ENCODE measurements around the gene GJB1. TPM values are rescaled to one million over a fixed set of nuclear protein-coding genes. Genes with fewer than 3 reads are reported as not detected.

GJB1 gene
- total RNA-seq, 1 experiment from 2014 or later, result 1.1 TPM

GRCh38 chrX:71227370-71228062 is 4.5 kb downstream of the GJB1 start:
- H3K4me3 ChIP-seq, result no peak overlapping the region
- no peaks in the 10 kb centered on the region for H3K27me3 ChIP-seq
- no peaks in the 10 kb centered on the region for H3K36me3 ChIP-seq
- H3K9me3 ChIP-seq (replicated peaks), result no peaks in the 10 kb centered on the region
- no peak overlapping the region for H3K27ac ChIP-seq
- no peak for DNase-seq
- peaks cover 8% of the 10 kb centered on the region; the same call in 1 of the 2 replicates for H3K4me1 ChIP-seq

DNA sequence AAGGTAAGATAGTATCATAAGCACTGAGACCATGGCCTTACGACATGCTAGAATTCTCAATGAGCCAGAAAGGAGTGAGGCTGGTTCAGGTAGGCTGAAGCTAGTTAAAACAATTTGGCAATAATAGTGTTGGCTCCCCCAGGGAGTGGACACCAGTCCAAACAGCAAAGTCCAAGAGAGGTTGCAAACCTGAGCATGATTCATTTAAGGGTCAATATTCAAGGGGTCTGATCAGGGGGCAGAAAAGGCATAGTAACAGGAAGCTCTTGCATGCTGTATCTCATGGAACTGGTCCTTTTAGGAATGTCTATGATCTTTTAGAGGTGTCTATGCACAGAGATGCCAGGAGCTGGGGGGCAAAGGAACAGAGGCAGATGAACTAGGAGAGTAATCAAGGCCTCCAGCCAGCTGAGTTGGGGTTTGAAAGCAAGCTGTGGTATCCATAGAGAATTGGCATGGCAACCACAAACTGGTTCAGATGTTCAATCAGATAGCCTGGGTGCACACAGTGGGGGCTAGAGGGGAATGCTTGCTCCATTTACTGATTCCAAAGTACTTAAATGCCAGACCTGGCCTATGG is 5.1 kb downstream of the GJB1 start:
- Histone ChIP-seq H3K27me3 (no peaks in the 10 kb centered on the region), H3K4me3 (no peak overlapping the region), H3K36me3 (no peaks in the 10 kb centered on the region), H3K4me1 (peaks cover 2% of the 10 kb centered on the region; the same call in 1 of the 2 replicates), H3K27ac (no peak overlapping the region), H3K9me3 (replicated peaks) (no peaks in the 10 kb centered on the region)
- no peak for DNase-seq

- Histone ChIP-seq H3K9me3 (replicated peaks) (no peaks in the 10 kb centered on the region), H3K27ac (no peak overlapping the region), H3K4me3 (no peak overlapping the region), H3K4me1 (no peaks in the 10 kb centered on the region), H3K36me3 (peaks cover 3% of the 10 kb centered on the region), H3K27me3 (no peaks in the 10 kb centered on the region)
- no peak for DNase-seq
Measured at GRCh38 chrX:71235482-71235881, 12.5 kb downstream of the GJB1 start.

GRCh38 chrX:71236836-71237235 is 13.8 kb downstream of the GJB1 start:
- H3K27ac ChIP-seq, result no peak overlapping the region
- H3K4me1 ChIP-seq, result no peaks in the 10 kb centered on the region
- no peak for DNase-seq
- H3K4me3 ChIP-seq, result no peak overlapping the region
- peaks cover 5% of the 10 kb centered on the region for H3K36me3 ChIP-seq
- H3K9me3 ChIP-seq (replicated peaks), result no peaks in the 10 kb centered on the region
- H3K27me3 ChIP-seq, result no peaks in the 10 kb centered on the region

- H3K36me3 ChIP-seq, result peaks cover 33% of the 10 kb centered on the region
- H3K27ac ChIP-seq, result no peak overlapping the region
- no peak overlapping the region for H3K4me3 ChIP-seq
- no peaks in the 10 kb centered on the region for H3K4me1 ChIP-seq
- no peaks in the 10 kb centered on the region for H3K27me3 ChIP-seq
- H3K9me3 ChIP-seq (replicated peaks), result no peaks in the 10 kb centered on the region
- no peak for DNase-seq
Measured at GRCh38 chrX:71239781-71240180, 16.8 kb downstream of the GJB1 start.

GRCh38 chrX:71241301-71241700 is 18.3 kb downstream of the GJB1 start:
- no peaks in the 10 kb centered on the region for H3K4me1 ChIP-seq
- no peak for DNase-seq
- H3K9me3 ChIP-seq (replicated peaks), result no peaks in the 10 kb centered on the region
- H3K27ac ChIP-seq, result no peak overlapping the region
- H3K4me3 ChIP-seq, result no peak overlapping the region
- no peaks in the 10 kb centered on the region for H3K27me3 ChIP-seq
- H3K36me3 ChIP-seq, result peaks cover 45% of the 10 kb centered on the region

DNA sequence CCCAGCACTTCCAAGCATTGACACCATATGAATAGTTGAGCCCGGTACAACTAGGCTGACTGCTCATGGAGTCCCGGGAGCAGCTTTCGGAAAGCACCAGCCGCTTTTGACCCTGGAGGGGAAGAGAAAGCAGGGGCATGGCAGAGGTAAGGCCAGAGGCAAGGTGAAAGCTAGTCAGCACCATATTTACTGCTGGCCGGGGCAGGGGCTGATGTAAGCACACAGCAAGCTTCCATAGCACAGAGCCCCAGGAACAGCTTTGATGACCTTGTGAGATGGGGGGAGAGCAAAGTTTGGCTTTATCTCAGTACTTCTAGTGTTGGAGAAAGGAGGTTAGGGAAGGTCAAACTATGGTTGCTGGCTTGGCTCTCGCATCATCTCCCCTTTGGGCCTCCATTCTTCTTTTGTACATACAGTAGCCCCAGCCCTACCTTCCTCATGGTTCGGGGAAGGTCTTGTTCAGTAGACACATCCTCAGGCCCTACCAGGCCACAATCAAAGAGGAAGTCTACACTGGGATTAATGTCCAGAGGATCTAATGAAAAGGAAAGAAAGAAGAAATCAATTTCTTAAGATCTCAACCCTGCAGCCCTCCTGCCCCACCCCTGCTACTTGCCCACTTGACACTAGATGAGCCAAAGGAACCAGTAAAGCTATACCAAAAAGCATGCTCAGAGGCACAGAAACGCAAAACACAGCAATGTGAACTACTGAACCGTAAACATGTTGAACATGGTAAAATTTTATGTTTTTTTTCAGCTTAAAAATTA is 21.5 kb downstream of the GJB1 start:
- Histone ChIP-seq H3K4me1 (no peaks in the 10 kb centered on the region), H3K36me3 (peaks cover 64% of the 10 kb centered on the region)
- DNase-seq, result no peak

GRCh38 chrX:71245159-71245558 is 22.1 kb downstream of the GJB1 start:
- no peaks in the 10 kb centered on the region for H3K27me3 ChIP-seq
- H3K4me1 ChIP-seq, result no peaks in the 10 kb centered on the region
- no peak for DNase-seq
- H3K36me3 ChIP-seq, result peaks cover 67% of the 10 kb centered on the region
- H3K4me3 ChIP-seq, result no peak overlapping the region
- no peaks in the 10 kb centered on the region for H3K9me3 ChIP-seq (replicated peaks)
- no peak overlapping the region for H3K27ac ChIP-seq

More for the DNA sequence above, 21.5 kb downstream of the GJB1 start:
- H3K4me3 ChIP-seq, result no peak overlapping the region
- no peaks in the 10 kb centered on the region for H3K9me3 ChIP-seq (replicated peaks)
- H3K27me3 ChIP-seq, result no peaks in the 10 kb centered on the region
- no peak overlapping the region for H3K27ac ChIP-seq

GRCh38 chrX:71250841-71251240 is 27.8 kb downstream of the GJB1 start:
- Histone ChIP-seq H3K4me1 (no peaks in the 10 kb centered on the region), H3K27ac (no peak overlapping the region), H3K27me3 (no peaks in the 10 kb centered on the region), H3K9me3 (replicated peaks) (no peaks in the 10 kb centered on the region), H3K4me3 (no peak overlapping the region), H3K36me3 (peaks cover 28% of the 10 kb centered on the region)
- no peak for DNase-seq

- Histone ChIP-seq H3K4me1 (no peaks in the 10 kb centered on the region), H3K4me3 (no peak overlapping the region), H3K9me3 (replicated peaks) (no peaks in the 10 kb centered on the region), H3K27me3 (no peaks in the 10 kb centered on the region), H3K36me3 (peaks cover 25% of the 10 kb centered on the region), H3K27ac (no peak overlapping the region)
- DNase-seq, result no peak
Measured at GRCh38 chrX:71251466-71251973, 28.5 kb downstream of the GJB1 start.

DNA sequence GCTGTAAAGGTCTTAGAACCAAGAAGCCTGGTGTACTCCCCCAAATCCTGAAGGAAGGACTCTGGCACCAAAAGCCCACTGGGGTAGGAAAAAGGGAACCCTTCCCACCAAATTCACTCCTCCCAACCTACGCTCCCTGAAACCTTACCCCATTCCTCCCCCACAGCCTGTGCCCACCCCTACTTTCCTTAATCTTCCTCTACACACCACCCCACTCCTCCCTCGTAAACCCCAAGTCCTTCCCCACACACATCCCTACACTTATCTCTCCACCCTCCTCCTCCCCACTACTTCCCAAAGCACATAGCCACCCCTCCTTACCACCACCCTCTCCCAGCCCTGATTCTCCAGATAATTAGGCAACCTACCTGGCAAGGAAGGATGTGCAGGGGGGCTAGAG is 29.2 kb downstream of the GJB1 start:
- Histone ChIP-seq H3K4me1 (no peaks in the 10 kb centered on the region), H3K36me3 (peaks cover 18% of the 10 kb centered on the region), H3K4me3 (no peak overlapping the region), H3K9me3 (replicated peaks) (no peaks in the 10 kb centered on the region), H3K27ac (no peak overlapping the region), H3K27me3 (no peaks in the 10 kb centered on the region)
- no peak for DNase-seq

- Histone ChIP-seq H3K4me3 (peak overlapping the region; percentile 74), H3K27me3 (no peaks in the 10 kb centered on the region), H3K4me1 (no peaks in the 10 kb centered on the region), H3K36me3 (peaks cover 14% of the 10 kb centered on the region), H3K27ac (peak overlapping the region; percentile 59), H3K9me3 (replicated peaks) (no peaks in the 10 kb centered on the region)
- DNase-seq, result peak; percentile 67 to 71
Measured at GRCh38 chrX:71253253-71254091, 30.4 kb downstream of the GJB1 start.

DNA sequence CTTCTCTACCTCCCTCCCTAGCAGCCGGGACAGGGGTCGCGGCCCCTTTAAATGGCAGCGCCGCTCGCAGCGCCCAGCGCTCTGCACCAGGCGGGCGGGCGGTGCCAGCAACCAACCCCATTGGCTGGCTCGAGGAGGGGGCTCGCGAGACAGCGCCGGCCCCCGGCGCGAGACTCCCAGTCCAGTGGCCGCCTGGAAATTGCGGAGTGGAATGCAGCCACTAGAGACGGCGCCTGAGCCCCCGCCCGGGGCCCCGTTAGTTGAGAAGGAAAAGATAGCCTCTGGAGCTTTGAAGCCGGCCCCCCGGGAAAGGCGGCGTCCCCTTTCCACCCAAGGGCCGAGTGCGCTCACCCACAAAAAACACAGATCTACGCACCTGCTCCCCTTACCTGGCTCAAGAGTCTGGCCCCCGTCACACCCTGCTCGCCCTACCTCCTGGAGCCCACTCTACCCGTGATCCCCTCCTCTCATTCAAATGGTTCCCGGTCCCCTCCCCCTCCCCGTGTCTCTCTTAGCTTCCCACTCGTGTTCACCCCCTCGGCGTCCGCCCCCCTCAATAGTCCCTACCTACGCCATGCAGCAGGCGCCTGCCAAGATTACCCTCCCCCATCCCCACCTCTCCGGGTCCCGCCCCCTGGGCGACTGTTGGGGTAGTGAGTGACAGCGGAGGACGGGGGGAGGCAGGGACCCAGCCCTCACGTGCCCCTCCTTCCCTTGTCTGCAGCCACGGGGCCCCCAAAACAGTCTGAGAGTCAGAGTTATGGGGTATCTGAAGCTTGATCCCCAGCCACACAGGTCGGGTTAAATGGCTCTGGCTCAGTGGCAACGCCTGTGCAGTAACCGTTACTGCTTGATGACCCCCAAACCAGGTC is 31.3 kb downstream of the GJB1 start, which contains the start of gene ZMYM3:
Gene ZMYM3 (minus strand): TSS at position 49 of the 872 bp plus-strand sequence. CDS start 885 bp downstream, outside the sequence.
- Histone ChIP-seq H3K4me3 (peak within 1 kb of the TSS; percentile 74), H3K36me3 (peaks cover 6% of the 10 kb centered on the region), H3K4me1 (no peaks in the 10 kb centered on the region), H3K27ac (peak within 1 kb of the TSS; percentile 59), H3K9me3 (replicated peaks) (no peaks in the 10 kb centered on the region), H3K27me3 (no peaks in the 10 kb centered on the region)
- DNase-seq, result peak; percentile 92 to 94
